IMR-90 (cell line): ENCODE results near the gene FTO. TPM values are rescaled to one million over a fixed set of nuclear protein-coding genes. Genes with fewer than 3 reads are reported as not detected.

Experiments used
- ATAC-seq: fragments of 200-7000 bp; cut with Tn5 transposase; 2 replicates; pipeline ENCODE4 v1.9.1; 2020; ENCODE audit warnings: low read depth, mild to moderate bottlenecking, moderate library complexity
- BruUV-seq: library from RNA; stranded (reverse); fragments of 400-500 nt; replicated peaks from 2 replicates; lab custom pipeline; 2021; lab: Mats Ljungman, UMichigan
- CTCF ChIA-PET: fragments of 300-600 bp; formaldehyde crosslinking; extraction: SDS; loops from one replicate; lab custom pipeline; 2021; ENCODE audit warnings: antibody characterized with exemption; lab: Yijun Ruan, JAX
- POLR2A ChIA-PET: fragments of 300-600 bp; sonication (Branson Sonifier 250); formaldehyde crosslinking; loops from one replicate; lab custom pipeline; 2022; ENCODE audit warnings: antibody characterized with exemption; ENCODE audit not compliant: unreplicated experiment; lab: Charles Lee
- DNase-seq: peaks from one replicate; pipeline ENCODE4 v3.0.0; 2013
- H2AFZ ChIP-seq: replicated peaks from 2 replicates; pipeline ENCODE3; 2013; ENCODE audit warnings: low read length, mild to moderate bottlenecking; ENCODE audit not compliant: poor library complexity
- H2AK5ac ChIP-seq: 2 replicates; pipeline ENCODE4 v1.6.1; 2013; ENCODE audit warnings: low read depth, low read length, inconsistent platforms
- H2AK9ac ChIP-seq: replicated peaks from 2 replicates; pipeline ENCODE3; 2013; ENCODE audit warnings: mild to moderate bottlenecking, low read depth, low read length, moderate library complexity; ENCODE audit not compliant: poor library complexity
- H2BK120ac ChIP-seq: 2 replicates; pipeline ENCODE4 v1.6.1; 2013; ENCODE audit warnings: low read depth, low read length, inconsistent platforms
- H2BK15ac ChIP-seq: 3 replicates; pipeline ENCODE4 v1.6.1; 2013; ENCODE audit warnings: low read depth, low read length, inconsistent platforms
- H2BK20ac ChIP-seq: 2 replicates; pipeline ENCODE4 v1.6.1; 2013; ENCODE audit warnings: low read depth, mild to moderate bottlenecking, inconsistent platforms, low read length, moderate library complexity
- H2BK5ac ChIP-seq: 2 replicates; pipeline ENCODE4 v1.6.1; 2013; ENCODE audit warnings: mild to moderate bottlenecking, low read depth, low read length, inconsistent platforms; ENCODE audit not compliant: poor library complexity, severe bottlenecking
- H3K14ac ChIP-seq: replicated peaks from 2 replicates; pipeline ENCODE4 v1.6.1; 2013; ENCODE audit warnings: low read depth, low read length, inconsistent platforms
- H3K18ac ChIP-seq: 2 replicates; pipeline ENCODE4 v1.6.1; 2013; ENCODE audit warnings: low read depth, low read length, control low read depth
- H3K23ac ChIP-seq: 2 replicates; pipeline ENCODE4 v1.6.1; 2013; ENCODE audit warnings: low read depth, low read length, inconsistent platforms
- H3K27ac ChIP-seq: 2 replicates; pipeline ENCODE4 v1.5.1; 2013; ENCODE audit warnings: mild to moderate bottlenecking, control low read depth, low read length; ENCODE audit not compliant: insufficient read depth
- H3K27me3 ChIP-seq: 2 replicates; pipeline ENCODE4 v1.6.1; 2013; ENCODE audit warnings: low read length; ENCODE audit not compliant: control insufficient read depth, insufficient read depth
- H3K36me3 ChIP-seq: 2 replicates; pipeline ENCODE4 v1.6.1; 2013; ENCODE audit warnings: low read length, mixed read lengths; ENCODE audit not compliant: control insufficient read depth, insufficient read depth
- H3K4ac ChIP-seq: 2 replicates; pipeline ENCODE4 v1.6.1; 2013; ENCODE audit warnings: low read depth, low read length, inconsistent platforms
- H3K4me1 ChIP-seq: 2 replicates; pipeline ENCODE4 v1.6.1; 2013; ENCODE audit warnings: low read length, mixed read lengths; ENCODE audit not compliant: control insufficient read depth, insufficient read depth
- H3K4me2 ChIP-seq: 2 replicates; pipeline ENCODE4 v1.6.1; 2013; ENCODE audit warnings: low read depth, mild to moderate bottlenecking, control low read depth, low read length, moderate library complexity
- H3K4me3 ChIP-seq: 2 replicates; pipeline ENCODE4 v1.5.1; 2013; ENCODE audit warnings: low read depth, mild to moderate bottlenecking, control low read depth, low read length, moderate library complexity; ENCODE audit not compliant: insufficient read depth
- H3K56ac ChIP-seq: 2 replicates; pipeline ENCODE4 v1.6.1; 2013; ENCODE audit warnings: low read length, inconsistent platforms; ENCODE audit not compliant: insufficient read depth; ENCODE audit errors: extremely low read depth
- H3K79me1 ChIP-seq, 2 experiments: 2 replicates each; pipeline ENCODE4 v1.6.1; 2013; ENCODE audit warnings: low read length in 2 of 2, inconsistent platforms in 1 of 2, low read depth in 1 of 2
- H3K9ac ChIP-seq: 2 replicates; pipeline ENCODE4 v1.6.1; 2013; ENCODE audit warnings: low read depth, low read length, control low read depth
- H3K9me1 ChIP-seq: 2 replicates; pipeline ENCODE4 v1.6.1; 2013; ENCODE audit warnings: low read length, inconsistent platforms; ENCODE audit not compliant: insufficient read depth
- H3K9me3 ChIP-seq: 2 replicates; pipeline ENCODE4 v1.6.1; 2013; ENCODE audit warnings: low read length; ENCODE audit not compliant: control insufficient read depth, insufficient read depth
- H4K20me1 ChIP-seq: 2 replicates; pipeline ENCODE4 v1.6.1; 2013; ENCODE audit warnings: low read length, inconsistent platforms; ENCODE audit not compliant: insufficient read depth
- H4K5ac ChIP-seq: 2 replicates; pipeline ENCODE4 v1.6.1; 2013; ENCODE audit warnings: mild to moderate bottlenecking, low read depth, low read length, control low read depth
- H4K8ac ChIP-seq, 2 experiments: 2 replicates each; pipeline ENCODE4 v1.6.1; 2013; ENCODE audit warnings: low read depth in 2 of 2, low read length in 2 of 2, control low read depth in 1 of 2, inconsistent platforms in 1 of 2
- H4K91ac ChIP-seq: 2 replicates; pipeline ENCODE4 v1.6.1; 2013; ENCODE audit warnings: low read depth, low read length, inconsistent platforms; ENCODE audit not compliant: insufficient read depth
- RAD21 ChIP-seq: IDR thresholded peaks from 2 replicates; pipeline ENCODE4 v1.6.1; 2012; ENCODE audit warnings: low read length, improper control_type of control experiment
- WGBS, 2 experiments: methylation state at CpG; one replicate each; pipeline versions ENCODE4 v1.1.5 to v1.1.7; 2013; ENCODE audit warnings: missing lambda C conversion rate in 2 of 2; ENCODE audit not compliant: insufficient read length in 1 of 2; ENCODE audit errors: extremely low coverage in 2 of 2; 5-methylcytosine and 5-hydroxymethylcytosine counted together
- dilution Hi-C: fragments of 300-500 bp; cut with HindIII; formaldehyde crosslinking; loops from one replicate; pipeline ENCODE4 v1.14.3; 2018; ENCODE audit warnings: low sequenced_read_pairs; ENCODE audit not compliant: unreplicated experiment
- in situ Hi-C: fragments of 300-500 bp; cut with MboI; formaldehyde crosslinking; loops from 3 replicates; pipeline ENCODE4 v1.14.3; 2019; ENCODE audit warnings: low sequenced_read_pairs, inconsistent platforms, mixed read lengths
- intact Hi-C: fragments of 100-400 bp; cut with micrococcal nuclease; formaldehyde crosslinking; loops from 2 replicates; pipeline ENCODE4 v1.10.0; 2022
- polyA plus RNA-seq, 3 experiments: library from polyadenylated mRNA; depleted of rRNA; stranded (reverse); fragments of >200 nt; gene quantifications; 2 replicates each; pipeline ENCODE4 v1.2.3, GENCODE V29; 2012; ENCODE audit warnings: low replicate concordance in 1 of 3
- total RNA-seq: library from RNA; depleted of rRNA; stranded (reverse); fragments of >200 nt; gene quantifications from 2 replicates; pipeline ENCODE4 v1.2.3, GENCODE V29; 2012

The FTO gene
- total and polyA plus RNA-seq, 2 of the 4 experiments (the other 2 are of a cell fraction), result 70.3 to 132 TPM

- no peak for DNase-seq
- no TSS peak for BruUV-seq
- WGBS, 2 experiments, result 95% methylated on average over 11 of the region's 13 CpGs; no CpG with 5 or more reads in 1 of the 2 experiments
- H3K4ac ChIP-seq, result no peak overlapping the region
- no peak overlapping the region for H4K5ac ChIP-seq
- no peak overlapping the region for H4K8ac ChIP-seq
- H2BK120ac ChIP-seq, result no peak overlapping the region
- H3K14ac ChIP-seq, result no peak overlapping the region
- no peak for ATAC-seq
- intact Hi-C loops (no loop called here), dilution Hi-C loops (no loop called here), in situ Hi-C loops (no loop called here)
- H2AFZ ChIP-seq, result no peak overlapping the region
- H4K91ac ChIP-seq, result no peak overlapping the region
- ChIA-PET POLR2A (no interaction called here), CTCF (no interaction called here)
- H3K9me3 ChIP-seq, result no peaks in the 10 kb centered on the region
- TF ChIP-seq RAD21, result no peak
- H2BK15ac ChIP-seq, result no peak overlapping the region
- H3K27me3 ChIP-seq, result no peaks in the 10 kb centered on the region
- H2BK20ac ChIP-seq, result no peak overlapping the region
- H2AK9ac ChIP-seq, result no peak overlapping the region
- no peaks in the 10 kb centered on the region for H3K36me3 ChIP-seq
- no peak overlapping the region for H3K9ac ChIP-seq
- no peak overlapping the region for H3K27ac ChIP-seq
- H2AK5ac ChIP-seq, result no peak overlapping the region
- no peaks in the 10 kb centered on the region; the same call in 1 of the 2 replicates for H3K9me1 ChIP-seq
- no peak overlapping the region for H3K4me2 ChIP-seq
- H3K23ac ChIP-seq, result no peak overlapping the region
- H3K18ac ChIP-seq, result no peak overlapping the region
- H3K56ac ChIP-seq, result no peak overlapping the region
- no peaks in the 10 kb centered on the region; a peak in 1 of 4 replicates for H3K79me1 ChIP-seq
- no peaks in the 10 kb centered on the region for H3K4me1 ChIP-seq
- no peaks in the 10 kb centered on the region for H4K20me1 ChIP-seq
- no peak overlapping the region for H2BK5ac ChIP-seq
- no peak overlapping the region for H3K4me3 ChIP-seq
Measured at GRCh38 chr16:54093281-54093680, 389.3 kb downstream of the FTO start.
